ENCODE results near the gene KCNJ12.

KCNJ12 gene

DNA sequence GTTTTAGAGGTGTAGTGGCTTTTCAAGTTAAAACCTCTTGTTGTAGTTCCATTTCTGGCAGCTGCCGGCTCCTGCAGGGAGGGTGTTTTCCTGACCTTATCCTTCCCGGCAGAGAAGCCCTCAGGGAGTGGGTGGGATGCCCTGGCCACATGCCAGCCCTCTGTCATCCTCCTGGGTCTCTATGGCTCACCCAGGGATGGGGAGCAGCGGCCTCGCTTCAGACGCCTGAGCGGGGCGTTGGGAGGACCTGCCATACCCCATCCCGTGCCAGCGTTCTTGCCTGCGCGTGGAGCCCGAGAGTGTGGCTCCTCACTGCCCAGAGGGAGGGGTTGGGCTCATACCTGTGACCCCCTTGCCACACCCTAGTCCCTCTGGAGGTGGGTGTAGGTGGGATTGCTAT lies 11.9 kb downstream of the KCNJ12 start:
- Histone ChIP-seq H3K14ac (ENCODE audit: low read length in 2 of 2) (no peak overlapping the region), H3K18ac (ENCODE audit: low read depth in 1 of 2, low read length in 2 of 2) (no peak overlapping the region)

DNA sequence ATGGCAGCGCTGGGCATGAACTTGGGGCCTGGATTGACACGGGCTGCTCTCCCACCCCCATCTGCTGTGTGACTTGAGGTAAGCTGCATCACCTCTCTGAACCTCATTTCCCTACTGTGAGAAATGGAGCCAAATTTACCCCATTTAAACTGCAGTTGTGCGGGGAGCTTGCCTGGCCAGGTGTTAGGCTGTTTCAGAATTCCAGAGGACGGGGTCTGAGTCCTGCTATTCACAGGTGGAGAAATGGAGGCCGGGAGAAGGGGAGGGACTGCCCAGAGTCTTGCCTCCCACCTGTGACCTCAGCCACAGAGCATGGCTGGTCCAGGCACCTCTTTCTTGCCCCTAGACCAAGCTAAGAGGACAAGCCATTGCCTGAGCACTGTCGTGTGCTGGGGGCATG lies 12.8 kb downstream of the KCNJ12 start:
- Histone ChIP-seq H3K27me3 (ENCODE audit: control insufficient read depth in 1 of 2, insufficient read depth in 1 of 2, low read length in 2 of 2) (peaks cover 9 to 59% of the 10 kb centered on the region in 2 experiments), H3K36me3 (ENCODE audit: control insufficient read depth in 1 of 2, insufficient read depth in 2 of 2, low read depth in 1 of 2, low read length in 2 of 2) (no peaks in the 10 kb centered on the region), H3K9ac (ENCODE audit: low read length) (no peak overlapping the region), H3K27ac (ENCODE audit: low read length, poor library complexity, severe bottlenecking) (no peak overlapping the region), H3K4me3 (ENCODE audit: insufficient read depth in 1 of 2, low read depth in 1 of 2, low read length in 2 of 2) (no peak overlapping the region), H3K14ac (ENCODE audit: low read length in 2 of 2) (no peak overlapping the region), H2BK12ac (ENCODE audit: low read length in 2 of 2) (no peak overlapping the region), H2BK5ac (ENCODE audit: low read depth, low read length, poor library complexity, severe bottlenecking) (no peak overlapping the region), H3K18ac (ENCODE audit: low read depth in 1 of 2, low read length in 2 of 2) (no peak overlapping the region), H2AFZ (ENCODE audit: low read depth, low read length) (no peak overlapping the region), H4K91ac (ENCODE audit: low read length) (no peak overlapping the region), H3K79me1 (replicated peaks; ENCODE audit: low read length, poor library complexity, severe bottlenecking) (no peaks in the 10 kb centered on the region), H4K8ac (ENCODE audit: low read length) (no peak overlapping the region), H2AK5ac (ENCODE audit: low read length, severe bottlenecking) (no peak overlapping the region), H3K9me3 (ENCODE audit: control insufficient read depth, low read length) (no peaks in the 10 kb centered on the region), H2BK120ac (ENCODE audit: low read depth, low read length) (no peak overlapping the region), H3K4me2 (ENCODE audit: low read length, poor library complexity, severe bottlenecking) (no peak overlapping the region), H2BK15ac (ENCODE audit: low read depth, poor library complexity, severe bottlenecking) (no peak overlapping the region), H3K23ac (ENCODE audit: low read length in 2 of 2) (no peak overlapping the region), H3K4ac (ENCODE audit: low read depth in 1 of 2, low read length in 2 of 2) (no peak overlapping the region), H3K4me1 (ENCODE audit: control insufficient read depth, insufficient read depth, low read depth, low read length) (peaks cover 16% of the 10 kb centered on the region)
- no peak for DNase-seq
- 91% methylated on average over 6 of the region's 6 CpGs for WGBS

More for the DNA sequence above, 11.9 kb downstream of the KCNJ12 start:
- Histone ChIP-seq H3K27ac (ENCODE audit: low read length, poor library complexity, severe bottlenecking) (no peak overlapping the region), H3K23ac (ENCODE audit: low read length in 2 of 2) (no peak overlapping the region), H3K27me3 (ENCODE audit: control insufficient read depth in 1 of 2, insufficient read depth in 1 of 2, low read length in 2 of 2) (peaks cover 9 to 66% of the 10 kb centered on the region in 2 experiments), H2BK120ac (ENCODE audit: low read depth, low read length) (no peak overlapping the region), H3K4me2 (ENCODE audit: low read length, poor library complexity, severe bottlenecking) (no peak overlapping the region), H4K8ac (ENCODE audit: low read length) (no peak overlapping the region), H3K4me3 (ENCODE audit: insufficient read depth in 1 of 2, low read depth in 1 of 2, low read length in 2 of 2) (no peak overlapping the region), H2BK15ac (ENCODE audit: low read depth, poor library complexity, severe bottlenecking) (no peak overlapping the region), H2AK5ac (ENCODE audit: low read length, severe bottlenecking) (no peak overlapping the region), H2AFZ (ENCODE audit: low read depth, low read length) (no peak overlapping the region), H2BK12ac (ENCODE audit: low read length in 2 of 2) (no peak overlapping the region), H3K4ac (ENCODE audit: low read depth in 1 of 2, low read length in 2 of 2) (no peak overlapping the region), H3K9me3 (ENCODE audit: control insufficient read depth, low read length) (no peaks in the 10 kb centered on the region), H3K9ac (ENCODE audit: low read length) (no peak overlapping the region), H2BK5ac (ENCODE audit: low read depth, low read length, poor library complexity, severe bottlenecking) (no peak overlapping the region), H3K79me1 (replicated peaks; ENCODE audit: low read length, poor library complexity, severe bottlenecking) (no peaks in the 10 kb centered on the region), H3K4me1 (ENCODE audit: control insufficient read depth, insufficient read depth, low read depth, low read length) (peaks cover 16% of the 10 kb centered on the region), H4K91ac (ENCODE audit: low read length) (no peak overlapping the region), H3K36me3 (ENCODE audit: control insufficient read depth in 1 of 2, insufficient read depth in 2 of 2, low read depth in 1 of 2, low read length in 2 of 2) (no peaks in the 10 kb centered on the region)
- no peak for DNase-seq
- 90% methylated on average over 12 of the region's 12 CpGs for WGBS

DNA sequence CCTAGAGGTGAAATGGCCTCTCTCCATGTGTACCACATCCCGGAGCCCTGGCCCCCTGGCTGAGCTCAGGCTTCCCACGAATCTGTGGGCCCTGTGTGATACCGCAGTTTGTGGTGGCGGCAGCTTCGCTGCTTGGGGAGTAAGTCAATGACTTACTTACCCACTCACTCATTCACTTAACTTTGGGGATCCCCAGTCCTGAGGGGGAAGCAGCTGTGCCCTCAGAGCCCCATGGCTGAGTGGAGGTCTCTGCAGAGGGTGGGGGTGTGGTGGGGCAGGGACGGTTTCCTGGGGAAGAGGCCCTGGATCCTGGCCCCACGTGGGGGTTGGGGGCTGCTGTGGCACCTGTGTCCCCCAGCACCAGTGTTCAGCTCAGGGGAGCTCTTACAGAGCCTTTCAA lies 13.2 kb downstream of the KCNJ12 start:
- Histone ChIP-seq H4K8ac (ENCODE audit: low read length) (no peak overlapping the region), H3K9ac (ENCODE audit: low read length) (no peak overlapping the region), H2BK120ac (ENCODE audit: low read depth, low read length) (no peak overlapping the region), H2AFZ (ENCODE audit: low read depth, low read length) (no peak overlapping the region), H3K4me2 (ENCODE audit: low read length, poor library complexity, severe bottlenecking) (no peak overlapping the region), H3K18ac (ENCODE audit: low read depth in 1 of 2, low read length in 2 of 2) (no peak overlapping the region), H3K79me1 (replicated peaks; ENCODE audit: low read length, poor library complexity, severe bottlenecking) (no peaks in the 10 kb centered on the region), H2AK5ac (ENCODE audit: low read length, severe bottlenecking) (no peak overlapping the region), H3K4me1 (ENCODE audit: control insufficient read depth, insufficient read depth, low read depth, low read length) (peaks cover 16% of the 10 kb centered on the region), H2BK12ac (ENCODE audit: low read length in 2 of 2) (no peak overlapping the region), H2BK15ac (ENCODE audit: low read depth, poor library complexity, severe bottlenecking) (no peak overlapping the region), H3K23ac (ENCODE audit: low read length in 2 of 2) (no peak overlapping the region), H4K91ac (ENCODE audit: low read length) (no peak overlapping the region), H3K27me3 (ENCODE audit: control insufficient read depth in 1 of 2, insufficient read depth in 1 of 2, low read length in 2 of 2) (peaks cover 9 to 54% of the 10 kb centered on the region in 2 experiments), H3K14ac (ENCODE audit: low read length in 2 of 2) (no peak overlapping the region), H3K27ac (ENCODE audit: low read length, poor library complexity, severe bottlenecking) (no peak overlapping the region), H3K4me3 (ENCODE audit: insufficient read depth in 1 of 2, low read depth in 1 of 2, low read length in 2 of 2) (peak overlapping the region in 1 of 2 experiments; percentile 16), H3K9me3 (ENCODE audit: control insufficient read depth, low read length) (no peaks in the 10 kb centered on the region), H2BK5ac (ENCODE audit: low read depth, low read length, poor library complexity, severe bottlenecking) (no peak overlapping the region), H3K36me3 (ENCODE audit: control insufficient read depth in 1 of 2, insufficient read depth in 2 of 2, low read depth in 1 of 2, low read length in 2 of 2) (no peaks in the 10 kb centered on the region), H3K4ac (ENCODE audit: low read depth in 1 of 2, low read length in 2 of 2) (no peak overlapping the region)
- DNase-seq = no peak
- 85% methylated on average over 3 of the region's 7 CpGs for WGBS

DNA sequence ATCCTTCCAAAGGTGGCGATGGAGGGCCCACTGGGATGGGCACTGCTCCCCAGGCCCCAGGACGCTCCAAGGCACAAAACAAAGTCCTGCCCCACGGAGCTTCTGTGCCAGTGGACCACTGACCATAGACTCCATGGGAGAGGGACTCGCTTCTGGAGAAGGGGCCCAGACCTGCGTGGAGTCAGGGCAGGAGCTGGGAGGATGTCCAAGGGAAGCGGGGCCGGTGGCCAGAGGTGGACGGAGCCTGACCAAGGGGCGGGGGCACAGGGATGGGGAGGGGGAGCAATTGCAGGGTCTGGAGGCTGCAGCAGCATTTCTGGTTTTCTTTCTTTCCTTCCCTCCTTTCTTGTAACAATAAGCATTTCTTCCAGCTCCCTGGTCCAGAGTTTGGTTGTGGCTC lies 14.1 kb downstream of the KCNJ12 start:
- H3K9ac ChIP-seq (ENCODE audit: low read length) = no peak overlapping the region
- H2AFZ ChIP-seq (ENCODE audit: low read depth, low read length) = no peak overlapping the region
- no peak overlapping the region for H3K4me2 ChIP-seq (ENCODE audit: low read length, poor library complexity, severe bottlenecking)
- no peak overlapping the region for H3K4ac ChIP-seq (ENCODE audit: low read depth in 1 of 2, low read length in 2 of 2)
- peak overlapping the region in 1 of 2 experiments; percentile 14 for H3K4me3 ChIP-seq (ENCODE audit: insufficient read depth in 1 of 2, low read depth in 1 of 2, low read length in 2 of 2)
- no peak overlapping the region for H4K8ac ChIP-seq (ENCODE audit: low read length)
- H3K27me3 ChIP-seq (ENCODE audit: control insufficient read depth in 1 of 2, insufficient read depth in 1 of 2, low read length in 2 of 2) = peaks cover 9 to 53% of the 10 kb centered on the region in 2 experiments
- H3K14ac ChIP-seq (ENCODE audit: low read length in 2 of 2) = no peak overlapping the region
- H2BK15ac ChIP-seq (ENCODE audit: low read depth, poor library complexity, severe bottlenecking) = no peak overlapping the region
- H4K91ac ChIP-seq (ENCODE audit: low read length) = no peak overlapping the region
- H2BK5ac ChIP-seq (ENCODE audit: low read depth, low read length, poor library complexity, severe bottlenecking) = no peak overlapping the region
- H3K79me1 ChIP-seq (replicated peaks; ENCODE audit: low read length, poor library complexity, severe bottlenecking) = no peaks in the 10 kb centered on the region
- H3K23ac ChIP-seq (ENCODE audit: low read length in 2 of 2) = no peak overlapping the region
- no peak for DNase-seq
- H3K27ac ChIP-seq (ENCODE audit: low read length, poor library complexity, severe bottlenecking) = no peak overlapping the region
- 89% methylated on average over 5 of the region's 9 CpGs for WGBS
- peaks cover 18% of the 10 kb centered on the region for H3K4me1 ChIP-seq (ENCODE audit: control insufficient read depth, insufficient read depth, low read depth, low read length)
- no peak overlapping the region for H2BK120ac ChIP-seq (ENCODE audit: low read depth, low read length)
- no peaks in the 10 kb centered on the region for H3K9me3 ChIP-seq (ENCODE audit: control insufficient read depth, low read length)
- no peaks in the 10 kb centered on the region for H3K36me3 ChIP-seq (ENCODE audit: control insufficient read depth in 1 of 2, insufficient read depth in 2 of 2, low read depth in 1 of 2, low read length in 2 of 2)
- no peak overlapping the region for H3K18ac ChIP-seq (ENCODE audit: low read depth in 1 of 2, low read length in 2 of 2)
- no peak overlapping the region for H2BK12ac ChIP-seq (ENCODE audit: low read length in 2 of 2)
- no peak overlapping the region for H2AK5ac ChIP-seq (ENCODE audit: low read length, severe bottlenecking)

All from mesenchymal stem cell (in vitro differentiated cells and primary cell).